BJ (cell line): Measurements from ENCODE around the gene TRAPPC2L. TPM values are rescaled to one million over a fixed set of nuclear protein-coding genes. Genes with fewer than 3 reads are reported as not detected.

Experiments
- CTCF ChIA-PET: fragments of 350-600 bp; formaldehyde crosslinking; extraction: SDS; loops from one replicate; lab custom pipeline; 2021; ENCODE audit warnings: antibody characterized with exemption, inconsistent platforms; lab: Yijun Ruan, JAX
- POLR2A ChIA-PET: fragments of 300-600 bp; sonication (Branson Sonifier 250); formaldehyde crosslinking; extraction: SDS; loops from one replicate; lab custom pipeline; 2021; ENCODE audit warnings: antibody characterized with exemption; lab: Charles Lee
- DNase-seq: peaks from one replicate; pipeline ENCODE4 v3.0.0-alpha.2; 2011; ENCODE audit warnings: low read depth
- H3K27me3 ChIP-seq: 2 replicates; pipeline ENCODE4 v1.6.0; 2011; ENCODE audit warnings: low read length; ENCODE audit not compliant: control insufficient read depth, insufficient read depth
- H3K36me3 ChIP-seq: 2 replicates; pipeline ENCODE4 v1.5.1; 2011; ENCODE audit warnings: low read length; ENCODE audit not compliant: control insufficient read depth, insufficient read depth
- H3K4me3 ChIP-seq: 2 replicates; pipeline ENCODE4 v1.5.1; 2011; ENCODE audit warnings: low read depth, mild to moderate bottlenecking, control low read depth, low read length
- CTCF ChIP-seq: IDR thresholded peaks from 2 replicates; pipeline ENCODE4 v1.5.1; 2011; ENCODE audit warnings: low read depth, mild to moderate bottlenecking, control low read depth, inconsistent platforms, low read length, moderate library complexity; ENCODE audit not compliant: insufficient read depth
- polyA plus RNA-seq: library from polyadenylated mRNA; depleted of rRNA; stranded (reverse); fragments of >200 nt; gene quantifications from 2 replicates; pipeline ENCODE4 v1.2.3, GENCODE V29; 2011

The TRAPPC2L gene
- polyA plus RNA-seq, 1 experiment, result 84.8 TPM

DNA sequence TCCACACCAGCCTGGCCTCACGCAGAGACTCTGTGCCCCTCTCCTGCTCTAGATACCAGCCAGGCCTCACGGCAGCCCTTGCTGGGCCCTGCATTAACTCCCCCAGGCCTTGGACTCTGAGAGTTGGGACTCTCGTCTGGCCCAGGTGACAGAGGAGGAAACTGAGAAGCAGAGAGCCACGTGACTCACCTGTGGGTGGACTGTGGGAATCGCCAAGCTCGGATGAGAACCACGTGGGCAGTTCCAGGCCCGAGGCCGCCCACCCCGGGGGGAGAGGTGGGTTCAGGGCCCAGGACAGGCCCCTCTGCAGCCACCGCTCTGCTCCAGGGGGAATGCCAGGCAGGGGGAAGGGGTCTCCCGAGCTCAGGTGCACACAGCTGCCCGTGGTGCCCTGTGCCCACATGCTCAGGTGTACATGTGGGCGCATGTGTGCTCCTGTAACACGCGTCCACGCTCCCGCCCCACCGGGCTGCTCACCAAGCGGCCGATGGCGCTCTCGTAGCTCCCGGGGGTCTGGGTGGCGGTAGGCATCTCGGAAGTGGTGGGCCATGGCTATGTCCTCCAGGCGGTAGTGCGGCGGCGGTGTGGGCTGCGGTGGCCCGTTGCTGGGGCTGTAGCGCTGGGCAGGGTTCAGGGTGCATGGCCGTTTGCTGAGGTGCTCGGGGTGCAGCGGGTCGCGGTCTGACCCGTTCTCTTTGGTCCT is 27.8 kb downstream of the TRAPPC2L start:
- POLR2A ChIA-PET, result no interaction called here
- DNase-seq, result no peak
- TF ChIP-seq CTCF, result no peak
- CTCF ChIA-PET, result no interaction called here
- Histone ChIP-seq H3K4me3 (no peak overlapping the region), H3K27me3 (no peaks in the 10 kb centered on the region), H3K36me3 (no peaks in the 10 kb centered on the region)

DNA sequence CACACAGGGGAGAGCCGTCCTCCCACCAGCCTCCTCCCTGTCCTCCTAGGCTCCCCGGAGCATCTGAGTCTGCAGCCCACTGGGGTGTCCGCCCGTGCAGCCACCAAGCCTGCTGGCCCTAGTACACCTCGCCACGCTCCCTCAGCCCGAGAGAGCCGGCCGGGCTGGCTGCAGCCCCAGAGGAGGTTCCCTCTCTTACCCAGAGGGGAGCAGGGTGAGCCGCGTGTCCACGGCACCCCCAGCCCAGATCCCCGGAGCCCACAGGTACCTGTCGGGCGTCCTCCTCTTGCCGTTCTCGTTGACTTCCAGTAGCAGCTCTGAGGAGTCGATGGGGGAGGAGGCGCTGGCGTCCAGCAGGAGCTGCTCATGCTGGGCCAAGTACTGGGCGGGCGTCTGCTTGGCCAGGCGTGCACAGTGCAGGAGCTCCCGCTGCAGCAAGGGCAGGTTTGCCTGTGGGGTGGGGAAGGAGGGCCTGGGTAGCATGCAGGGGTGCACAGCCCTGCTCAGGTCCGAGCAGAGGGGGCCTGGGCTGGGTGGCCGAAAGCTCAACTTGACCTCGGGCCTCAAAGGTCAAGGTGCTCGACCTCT is 28.9 kb downstream of the TRAPPC2L start:
- no peaks in the 10 kb centered on the region for H3K36me3 ChIP-seq
- H3K4me3 ChIP-seq, result no peak overlapping the region
- DNase-seq, result no peak
- CTCF ChIA-PET, result no interaction called here
- POLR2A ChIA-PET, result no interaction called here
- no peaks in the 10 kb centered on the region for H3K27me3 ChIP-seq
- no peak for TF ChIP-seq CTCF

GRCh38 chr16:88886420-88886844 is 29.5 kb downstream of the TRAPPC2L start:
- H3K27me3 ChIP-seq, result no peaks in the 10 kb centered on the region
- ChIA-PET POLR2A (no interaction called here), CTCF (interaction anchor here (1.8 kb wide), 1 partner anchor 29 kb away, joined by 8 read pairs; the partner anchor contains the start of genes GALNS and TRAPPC2L)
- no peak overlapping the region for H3K4me3 ChIP-seq
- DNase-seq, result no peak
- no peak for TF ChIP-seq CTCF
- H3K36me3 ChIP-seq, result no peaks in the 10 kb centered on the region

- DNase-seq, result no peak
- POLR2A ChIA-PET, result no interaction called here
- no peaks in the 10 kb centered on the region for H3K27me3 ChIP-seq
- H3K36me3 ChIP-seq, result no peaks in the 10 kb centered on the region
- no peak overlapping the region for H3K4me3 ChIP-seq
- CTCF ChIA-PET, result interaction anchor here (0.6 to 1.8 kb wide), 2 partner anchors 14 to 30 kb away, joined by 3 to 8 read pairs; partner anchors contain the start of genes GALNS and TRAPPC2L
- TF ChIP-seq CTCF, result 0 out of 2 replicates have a peak, but pooled peaks have one; percentile 14
These were observed 30.1 kb downstream of the TRAPPC2L start for GRCh38 chr16:88886845-88887521.

- DNase-seq, result no peak
- POLR2A ChIA-PET, result no interaction called here
- no peak for TF ChIP-seq CTCF
- Histone ChIP-seq H3K4me3 (no peak overlapping the region), H3K27me3 (no peaks in the 10 kb centered on the region), H3K36me3 (no peaks in the 10 kb centered on the region)
- CTCF ChIA-PET, result interaction anchor here (1.8 kb wide), 1 partner anchor 31 kb away, joined by 8 read pairs; the partner anchor contains the start of genes GALNS and TRAPPC2L
These were observed 31.1 kb downstream of the TRAPPC2L start for GRCh38 chr16:88888057-88888456.
